ENCODE data around the gene GIPC3.

GIPC3 gene

GRCh38 chr19:3612330-3612729 is 27.1 kb downstream of the GIPC3 start:
- TF ChIP-seq TAF1 (IDR thresholded peaks at IDR 0.05; ENCODE audit: borderline replicate concordance, insufficient read depth, low read length) (no peak), REST (IDR thresholded peaks at IDR 0.05; ENCODE audit: insufficient read depth in 1 of 2, low read depth in 2 of 2, low read length in 2 of 2) (no peak), SIN3A (IDR thresholded peaks at IDR 0.05; ENCODE audit: borderline replicate concordance, insufficient read depth, low read length) (no peak)

DNA sequence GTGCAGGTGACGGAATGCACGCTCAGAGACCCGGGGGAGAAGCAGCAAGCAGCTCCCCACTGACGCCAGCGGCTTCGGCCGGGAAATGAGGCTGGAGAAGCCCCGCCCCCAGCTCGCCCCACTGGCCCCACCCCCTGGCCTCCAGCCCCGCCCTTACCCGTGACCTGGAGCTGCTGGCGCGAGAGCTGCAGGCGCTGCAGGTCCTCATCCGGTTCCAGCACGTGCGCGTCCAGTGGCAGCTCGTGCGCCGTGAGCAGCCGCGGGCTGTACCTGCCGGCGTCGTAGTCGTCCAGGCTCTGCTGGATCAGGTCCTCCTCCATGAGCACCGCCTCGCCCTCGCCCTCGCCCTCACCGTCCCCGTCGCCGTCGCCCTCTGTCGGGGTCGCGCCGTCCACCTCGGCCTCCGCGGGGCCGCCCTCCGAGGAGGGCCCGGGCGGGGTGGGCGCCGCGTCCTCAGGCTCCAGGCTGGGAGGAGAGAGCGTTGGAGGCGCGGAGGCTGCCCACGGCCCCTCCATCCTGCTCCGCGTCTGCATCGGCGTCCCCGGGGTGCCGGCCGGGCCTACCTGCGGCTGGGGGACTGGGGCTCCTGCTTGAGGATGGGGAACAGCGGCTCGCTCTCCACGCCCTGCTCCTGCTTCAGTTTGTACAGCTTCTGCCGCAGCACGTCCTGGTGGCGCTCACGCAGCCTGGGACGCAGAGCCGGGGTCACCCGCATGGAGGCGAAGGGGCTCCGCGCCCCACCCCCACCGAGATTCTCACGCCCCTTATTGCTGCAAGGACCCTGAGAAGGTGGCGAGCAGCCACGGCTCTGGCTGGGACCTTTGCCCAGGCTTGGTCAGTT is 27.8 kb downstream of the GIPC3 start:
- TF ChIP-seq SIN3A (IDR thresholded peaks at IDR 0.05; ENCODE audit: borderline replicate concordance, insufficient read depth, low read length) (no peak), TAF1 (IDR thresholded peaks at IDR 0.05; ENCODE audit: borderline replicate concordance, insufficient read depth, low read length) (no peak), FOXP2 (optimal IDR thresholded peaks at IDR 0.05; ENCODE audit: borderline replicate concordance, extremely low read depth, extremely low read length, insufficient read depth) (no peak), REST (IDR thresholded peaks at IDR 0.05; ENCODE audit: insufficient read depth in 1 of 2, low read depth in 2 of 2, low read length in 2 of 2) (no peak), POLR2AphosphoS5 (IDR thresholded peaks at IDR 0.05; ENCODE audit: low read depth, low read length) (no peak)

- TF ChIP-seq FOXP2 (optimal IDR thresholded peaks at IDR 0.05; ENCODE audit: borderline replicate concordance, extremely low read depth, extremely low read length, insufficient read depth) = no peak
- TF ChIP-seq REST (IDR thresholded peaks at IDR 0.05; ENCODE audit: insufficient read depth in 1 of 2, low read depth in 2 of 2, low read length in 2 of 2) = no peak
- TF ChIP-seq POLR2AphosphoS5 (IDR thresholded peaks at IDR 0.05; ENCODE audit: low read depth, low read length) = no peak
- no peak for TF ChIP-seq TAF1 (IDR thresholded peaks at IDR 0.05; ENCODE audit: borderline replicate concordance, insufficient read depth, low read length)
- TF ChIP-seq SIN3A (IDR thresholded peaks at IDR 0.05; ENCODE audit: borderline replicate concordance, insufficient read depth, low read length) = no peak
These were observed 28.8 kb downstream of the GIPC3 start for GRCh38 chr19:3613818-3614661.

GRCh38 chr19:3614858-3615505 is 29.7 kb downstream of the GIPC3 start:
- no peak for TF ChIP-seq REST (IDR thresholded peaks at IDR 0.05; ENCODE audit: insufficient read depth in 1 of 2, low read depth in 2 of 2, low read length in 2 of 2)
- no peak for TF ChIP-seq FOXP2 (optimal IDR thresholded peaks at IDR 0.05; ENCODE audit: borderline replicate concordance, extremely low read depth, extremely low read length, insufficient read depth)
- TF ChIP-seq SIN3A (IDR thresholded peaks at IDR 0.05; ENCODE audit: borderline replicate concordance, insufficient read depth, low read length) = no peak
- TF ChIP-seq POLR2AphosphoS5 (IDR thresholded peaks at IDR 0.05; ENCODE audit: low read depth, low read length) = no peak
- TF ChIP-seq TAF1 (IDR thresholded peaks at IDR 0.05; ENCODE audit: borderline replicate concordance, insufficient read depth, low read length) = no peak

Measured in PFSK-1 (cell line).